ENCODE measurements around the gene ACIN1. TPM values are rescaled to one million over a fixed set of nuclear protein-coding genes. Genes with fewer than 3 reads are reported as not detected.

Gene ACIN1
- total and polyA plus RNA-seq, 2 of the 8 experiments (the other 6 are each of a cell fraction or from before 2014, with no cell fraction given), result 132 to 233 TPM

DNA sequence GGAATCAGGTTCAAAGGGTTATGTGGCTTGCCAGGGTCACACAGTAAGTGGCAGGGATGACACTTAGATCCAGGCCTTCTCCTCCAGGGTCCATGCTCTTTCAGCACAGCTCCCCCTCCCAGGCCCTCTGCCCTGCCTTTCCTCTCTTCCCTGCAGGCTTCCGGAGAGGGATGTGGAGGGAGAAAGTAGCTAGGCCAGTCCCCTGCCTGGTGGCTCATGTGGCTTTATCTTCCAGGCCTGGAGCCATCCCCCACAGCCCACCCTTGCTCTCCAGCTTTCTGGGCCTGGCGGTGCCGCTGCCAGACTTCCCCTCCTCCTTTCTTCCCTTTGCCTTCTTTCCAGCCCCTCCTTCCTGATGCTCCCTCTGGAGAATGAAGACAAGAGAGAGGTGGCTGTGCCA lies 51.2 kb downstream of the ACIN1 start (continued):
- TF ChIP-seq, protein P1, sequence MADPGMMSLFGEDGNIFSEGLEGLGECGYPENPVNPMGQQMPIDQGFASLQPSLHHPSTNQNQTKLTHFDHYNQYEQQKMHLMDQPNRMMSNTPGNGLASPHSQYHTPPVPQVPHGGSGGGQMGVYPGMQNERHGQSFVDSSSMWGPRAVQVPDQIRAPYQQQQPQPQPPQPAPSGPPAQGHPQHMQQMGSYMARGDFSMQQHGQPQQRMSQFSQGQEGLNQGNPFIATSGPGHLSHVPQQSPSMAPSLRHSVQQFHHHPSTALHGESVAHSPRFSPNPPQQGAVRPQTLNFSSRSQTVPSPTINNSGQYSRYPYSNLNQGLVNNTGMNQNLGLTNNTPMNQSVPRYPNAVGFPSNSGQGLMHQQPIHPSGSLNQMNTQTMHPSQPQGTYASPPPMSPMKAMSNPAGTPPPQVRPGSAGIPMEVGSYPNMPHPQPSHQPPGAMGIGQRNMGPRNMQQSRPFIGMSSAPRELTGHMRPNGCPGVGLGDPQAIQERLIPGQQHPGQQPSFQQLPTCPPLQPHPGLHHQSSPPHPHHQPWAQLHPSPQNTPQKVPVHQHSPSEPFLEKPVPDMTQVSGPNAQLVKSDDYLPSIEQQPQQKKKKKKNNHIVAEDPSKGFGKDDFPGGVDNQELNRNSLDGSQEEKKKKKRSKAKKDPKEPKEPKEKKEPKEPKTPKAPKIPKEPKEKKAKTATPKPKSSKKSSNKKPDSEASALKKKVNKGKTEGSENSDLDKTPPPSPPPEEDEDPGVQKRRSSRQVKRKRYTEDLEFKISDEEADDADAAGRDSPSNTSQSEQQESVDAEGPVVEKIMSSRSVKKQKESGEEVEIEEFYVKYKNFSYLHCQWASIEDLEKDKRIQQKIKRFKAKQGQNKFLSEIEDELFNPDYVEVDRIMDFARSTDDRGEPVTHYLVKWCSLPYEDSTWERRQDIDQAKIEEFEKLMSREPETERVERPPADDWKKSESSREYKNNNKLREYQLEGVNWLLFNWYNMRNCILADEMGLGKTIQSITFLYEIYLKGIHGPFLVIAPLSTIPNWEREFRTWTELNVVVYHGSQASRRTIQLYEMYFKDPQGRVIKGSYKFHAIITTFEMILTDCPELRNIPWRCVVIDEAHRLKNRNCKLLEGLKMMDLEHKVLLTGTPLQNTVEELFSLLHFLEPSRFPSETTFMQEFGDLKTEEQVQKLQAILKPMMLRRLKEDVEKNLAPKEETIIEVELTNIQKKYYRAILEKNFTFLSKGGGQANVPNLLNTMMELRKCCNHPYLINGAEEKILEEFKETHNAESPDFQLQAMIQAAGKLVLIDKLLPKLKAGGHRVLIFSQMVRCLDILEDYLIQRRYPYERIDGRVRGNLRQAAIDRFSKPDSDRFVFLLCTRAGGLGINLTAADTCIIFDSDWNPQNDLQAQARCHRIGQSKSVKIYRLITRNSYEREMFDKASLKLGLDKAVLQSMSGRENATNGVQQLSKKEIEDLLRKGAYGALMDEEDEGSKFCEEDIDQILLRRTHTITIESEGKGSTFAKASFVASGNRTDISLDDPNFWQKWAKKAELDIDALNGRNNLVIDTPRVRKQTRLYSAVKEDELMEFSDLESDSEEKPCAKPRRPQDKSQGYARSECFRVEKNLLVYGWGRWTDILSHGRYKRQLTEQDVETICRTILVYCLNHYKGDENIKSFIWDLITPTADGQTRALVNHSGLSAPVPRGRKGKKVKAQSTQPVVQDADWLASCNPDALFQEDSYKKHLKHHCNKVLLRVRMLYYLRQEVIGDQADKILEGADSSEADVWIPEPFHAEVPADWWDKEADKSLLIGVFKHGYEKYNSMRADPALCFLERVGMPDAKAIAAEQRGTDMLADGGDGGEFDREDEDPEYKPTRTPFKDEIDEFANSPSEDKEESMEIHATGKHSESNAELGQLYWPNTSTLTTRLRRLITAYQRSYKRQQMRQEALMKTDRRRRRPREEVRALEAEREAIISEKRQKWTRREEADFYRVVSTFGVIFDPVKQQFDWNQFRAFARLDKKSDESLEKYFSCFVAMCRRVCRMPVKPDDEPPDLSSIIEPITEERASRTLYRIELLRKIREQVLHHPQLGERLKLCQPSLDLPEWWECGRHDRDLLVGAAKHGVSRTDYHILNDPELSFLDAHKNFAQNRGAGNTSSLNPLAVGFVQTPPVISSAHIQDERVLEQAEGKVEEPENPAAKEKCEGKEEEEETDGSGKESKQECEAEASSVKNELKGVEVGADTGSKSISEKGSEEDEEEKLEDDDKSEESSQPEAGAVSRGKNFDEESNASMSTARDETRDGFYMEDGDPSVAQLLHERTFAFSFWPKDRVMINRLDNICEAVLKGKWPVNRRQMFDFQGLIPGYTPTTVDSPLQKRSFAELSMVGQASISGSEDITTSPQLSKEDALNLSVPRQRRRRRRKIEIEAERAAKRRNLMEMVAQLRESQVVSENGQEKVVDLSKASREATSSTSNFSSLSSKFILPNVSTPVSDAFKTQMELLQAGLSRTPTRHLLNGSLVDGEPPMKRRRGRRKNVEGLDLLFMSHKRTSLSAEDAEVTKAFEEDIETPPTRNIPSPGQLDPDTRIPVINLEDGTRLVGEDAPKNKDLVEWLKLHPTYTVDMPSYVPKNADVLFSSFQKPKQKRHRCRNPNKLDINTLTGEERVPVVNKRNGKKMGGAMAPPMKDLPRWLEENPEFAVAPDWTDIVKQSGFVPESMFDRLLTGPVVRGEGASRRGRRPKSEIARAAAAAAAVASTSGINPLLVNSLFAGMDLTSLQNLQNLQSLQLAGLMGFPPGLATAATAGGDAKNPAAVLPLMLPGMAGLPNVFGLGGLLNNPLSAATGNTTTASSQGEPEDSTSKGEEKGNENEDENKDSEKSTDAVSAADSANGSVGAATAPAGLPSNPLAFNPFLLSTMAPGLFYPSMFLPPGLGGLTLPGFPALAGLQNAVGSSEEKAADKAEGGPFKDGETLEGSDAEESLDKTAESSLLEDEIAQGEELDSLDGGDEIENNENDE (IDR thresholded peaks at IDR 0.05; ENCODE audit: insufficient replicate concordance, low read length), result no peak
- TF ChIP-seq SP2 (IDR thresholded peaks at IDR 0.05; ENCODE audit: low read length), result no peak
- no peak for TF ChIP-seq EZH2 (IDR thresholded peaks at IDR 0.05; ENCODE audit: low read depth, low read length, severe bottlenecking)
- no peak for TF ChIP-seq KDM5A (IDR thresholded peaks at IDR 0.05; ENCODE audit: low read length)
- TF ChIP-seq JUND (IDR thresholded peaks at IDR 0.05; ENCODE audit: low read length), result no peak
- TF ChIP-seq, protein P2, sequence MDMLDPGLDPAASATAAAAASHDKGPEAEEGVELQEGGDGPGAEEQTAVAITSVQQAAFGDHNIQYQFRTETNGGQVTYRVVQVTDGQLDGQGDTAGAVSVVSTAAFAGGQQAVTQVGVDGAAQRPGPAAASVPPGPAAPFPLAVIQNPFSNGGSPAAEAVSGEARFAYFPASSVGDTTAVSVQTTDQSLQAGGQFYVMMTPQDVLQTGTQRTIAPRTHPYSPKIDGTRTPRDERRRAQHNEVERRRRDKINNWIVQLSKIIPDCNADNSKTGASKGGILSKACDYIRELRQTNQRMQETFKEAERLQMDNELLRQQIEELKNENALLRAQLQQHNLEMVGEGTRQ (IDR thresholded peaks at IDR 0.05; ENCODE audit: low read length), result no peak
- TF ChIP-seq PHF8 (conservative IDR thresholded peaks at IDR 0.05; ENCODE audit: low read depth, low read length), result no peak
- TF ChIP-seq KDM1A (IDR thresholded peaks at IDR 0.05; ENCODE audit: borderline replicate concordance, low read length), result no peak
